ENCODE results near the gene APOLD1. TPM values are rescaled to one million over a fixed set of nuclear protein-coding genes. Genes with fewer than 3 reads are reported as not detected.

Gene APOLD1
- polyA plus RNA-seq, 3 donors from 2014 or later, result 0.34 TPM; not detected in 2

DNA sequence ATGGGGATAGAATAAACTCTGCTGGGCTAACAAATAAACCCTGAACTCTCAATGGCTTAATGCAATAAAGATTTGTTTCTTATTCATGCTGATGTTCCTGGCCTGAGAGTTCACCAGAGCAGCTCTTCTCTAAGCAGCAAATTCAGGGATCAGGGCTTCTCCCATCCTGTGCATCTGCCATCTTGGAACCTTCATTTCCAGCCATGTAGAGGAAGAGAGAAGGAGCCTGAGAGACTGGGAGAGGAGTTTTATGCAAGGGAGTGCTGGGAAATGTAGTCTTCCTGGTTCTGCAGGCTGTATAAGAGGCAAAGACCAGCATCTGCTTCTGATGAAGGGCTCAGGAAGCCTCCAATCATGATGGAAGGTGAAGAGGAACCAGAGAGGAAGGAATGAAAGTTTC lies 20.6 kb upstream of the APOLD1 start:
- peaks cover 0 to 3% (median 1%) of the 10 kb centered on the region in 6 donors for H3K9me3 Mint-ChIP-seq
- no peak for DNase-seq
- H3K27me3 Mint-ChIP-seq (ENCODE audit: low read depth in 3 of 3), result peaks cover 0 to 2% (median 0%) of the 10 kb centered on the region in 3 donors

DNA sequence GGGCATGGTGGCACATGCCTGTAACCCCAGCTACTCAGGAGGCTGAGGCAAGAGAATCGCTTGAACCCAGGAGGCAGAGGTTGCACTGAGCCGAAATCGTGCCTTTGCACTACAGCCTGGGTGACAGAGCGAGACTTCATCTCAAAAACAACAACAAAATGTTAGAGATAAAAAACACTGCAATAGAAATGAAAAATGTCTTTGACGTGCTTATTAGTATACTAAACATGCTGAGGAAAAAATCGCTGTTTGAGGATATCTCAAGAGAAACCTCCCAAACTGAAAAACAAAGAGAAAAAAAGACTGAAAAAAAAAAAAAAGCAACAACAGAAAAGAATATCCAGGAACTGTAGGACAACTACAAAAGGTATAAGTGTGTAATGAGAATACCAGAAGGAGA lies 15.2 kb upstream of the APOLD1 start:
- Mint-ChIP-seq H3K4me3 (no peak overlapping the region), H3K27me3 (ENCODE audit: low read depth in 3 of 3) (peaks cover 0 to 2% (median 1%) of the 10 kb centered on the region in 3 donors), H3K9me3 (peaks cover 2 to 12% (median 4%) of the 10 kb centered on the region in 6 donors), H3K4me1 (no peaks in the 10 kb centered on the region), H3K27ac (no peak overlapping the region), H3K36me3 (peaks cover 5 to 10% (median 6%) of the 10 kb centered on the region in 3 donors)
- no peak for DNase-seq

More for the DNA sequence above, 20.6 kb upstream of the APOLD1 start:
- Mint-ChIP-seq H3K27ac (peak overlapping the region in 1 of 6 donors; percentile 20), H3K36me3 (peaks cover 2 to 14% (median 6%) of the 10 kb centered on the region in 3 donors), H3K4me3 (no peak overlapping the region), H3K4me1 (peaks cover 1 to 5% of the 10 kb centered on the region in 2 donors)

DNA sequence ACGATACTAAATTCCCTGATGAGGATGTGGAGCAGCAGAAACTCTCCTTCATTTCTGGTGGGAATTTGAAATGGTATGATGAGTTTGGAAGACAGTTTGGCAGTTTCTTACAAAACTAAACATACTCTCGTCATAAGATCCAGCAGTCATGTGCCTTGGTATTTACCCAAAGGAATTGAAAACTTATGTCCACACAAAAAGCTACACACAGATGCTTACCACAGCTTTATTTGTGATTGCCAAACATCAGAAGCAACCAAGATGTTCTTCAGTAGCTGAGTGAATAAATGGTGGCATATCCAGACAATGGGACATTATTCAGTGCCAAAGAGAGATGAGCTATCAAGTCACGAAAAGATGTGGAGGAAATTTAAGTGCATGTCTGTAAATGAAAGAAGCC lies 10.7 kb upstream of the APOLD1 start:
- no peak for DNase-seq
- no peak overlapping the region for H3K27ac Mint-ChIP-seq
- peaks cover 0 to 1% (median 1%) of the 10 kb centered on the region in 3 donors for H3K27me3 Mint-ChIP-seq (ENCODE audit: low read depth in 3 of 3)
- H3K4me1 Mint-ChIP-seq, result no peaks in the 10 kb centered on the region
- no peak overlapping the region for H3K4me3 Mint-ChIP-seq
- H3K9me3 Mint-ChIP-seq, result peaks cover 2 to 9% (median 3%) of the 10 kb centered on the region in 6 donors
- H3K36me3 Mint-ChIP-seq, result peaks cover 0 to 5% (median 3%) of the 10 kb centered on the region in 3 donors

DNA sequence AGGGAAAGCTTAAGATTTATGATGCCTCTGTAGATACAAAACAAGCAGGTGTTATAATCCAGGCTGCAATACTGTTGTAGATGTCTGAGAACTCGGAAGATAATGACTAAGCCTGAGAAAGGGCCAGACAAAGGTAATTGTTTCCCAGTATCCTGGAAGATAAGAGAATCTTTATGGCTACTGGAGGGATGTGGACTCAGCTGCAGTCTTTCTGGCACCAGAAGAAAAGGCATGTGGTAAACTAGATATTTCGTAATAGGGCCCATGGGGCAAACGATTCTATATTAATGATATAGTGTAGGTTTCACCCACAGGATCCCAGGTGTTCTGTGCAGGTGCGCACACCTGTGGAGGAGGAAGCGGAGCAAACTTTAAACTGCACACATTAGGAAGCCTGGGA lies 9.2 kb upstream of the APOLD1 start:
- Mint-ChIP-seq H3K27me3 (ENCODE audit: low read depth in 3 of 3) (peaks cover 0 to 1% (median 1%) of the 10 kb centered on the region in 3 donors), H3K27ac (no peak overlapping the region), H3K4me3 (no peak overlapping the region), H3K9me3 (no peaks in the 10 kb centered on the region), H3K4me1 (no peaks in the 10 kb centered on the region), H3K36me3 (no peaks in the 10 kb centered on the region)
- DNase-seq, result no peak

DNA sequence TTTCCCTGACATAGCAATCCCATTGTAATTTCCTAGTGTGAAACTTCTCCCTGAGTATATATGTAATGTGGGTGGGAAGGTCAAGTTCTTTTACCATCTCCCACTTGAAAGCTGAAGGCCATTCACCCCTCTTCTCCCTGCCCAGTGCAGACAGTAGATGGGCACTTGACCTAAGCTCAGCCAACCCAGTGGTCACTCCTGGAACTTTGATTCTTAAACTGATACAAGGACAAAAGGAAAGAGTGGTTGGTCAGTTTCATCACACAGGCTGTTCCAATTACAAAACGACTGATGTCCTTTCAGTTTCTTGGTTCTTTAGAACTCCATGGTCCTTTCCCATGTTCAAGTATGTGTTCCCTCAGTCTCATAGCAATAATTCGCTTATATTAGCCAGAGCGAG lies 8.4 kb upstream of the APOLD1 start:
- Mint-ChIP-seq H3K27me3 (ENCODE audit: low read depth in 3 of 3) (peaks cover 0 to 1% (median 1%) of the 10 kb centered on the region in 3 donors), H3K9me3 (no peaks in the 10 kb centered on the region), H3K36me3 (no peaks in the 10 kb centered on the region), H3K4me3 (no peak overlapping the region), H3K27ac (no peak overlapping the region), H3K4me1 (no peaks in the 10 kb centered on the region)
- no peak for DNase-seq

DNA sequence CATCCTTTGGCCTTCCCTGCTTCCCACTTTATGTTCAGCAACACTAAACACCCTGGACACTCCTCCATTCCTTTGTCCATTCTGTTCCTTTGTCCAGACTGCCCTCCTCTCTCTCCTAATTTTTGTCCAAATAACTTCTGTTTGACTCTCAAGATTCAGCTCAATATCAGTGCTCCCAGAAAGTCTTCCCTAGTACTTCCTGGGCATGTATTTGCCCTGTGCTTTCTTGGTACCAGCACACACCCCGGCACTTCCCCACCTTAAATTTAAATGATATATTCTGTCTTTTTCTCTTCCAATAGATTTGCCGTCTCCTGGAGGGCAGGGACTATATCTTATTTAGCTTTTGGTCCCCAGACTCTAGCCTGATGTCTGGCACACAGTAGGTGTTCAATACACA lies 6.5 kb upstream of the APOLD1 start:
- DNase-seq, result no peak
- Mint-ChIP-seq H3K9me3 (no peaks in the 10 kb centered on the region), H3K4me3 (no peak overlapping the region), H3K27ac (no peak overlapping the region), H3K4me1 (no peaks in the 10 kb centered on the region), H3K27me3 (ENCODE audit: low read depth in 3 of 3) (peaks cover 0 to 1% (median 0%) of the 10 kb centered on the region in 3 donors), H3K36me3 (no peaks in the 10 kb centered on the region)

DNA sequence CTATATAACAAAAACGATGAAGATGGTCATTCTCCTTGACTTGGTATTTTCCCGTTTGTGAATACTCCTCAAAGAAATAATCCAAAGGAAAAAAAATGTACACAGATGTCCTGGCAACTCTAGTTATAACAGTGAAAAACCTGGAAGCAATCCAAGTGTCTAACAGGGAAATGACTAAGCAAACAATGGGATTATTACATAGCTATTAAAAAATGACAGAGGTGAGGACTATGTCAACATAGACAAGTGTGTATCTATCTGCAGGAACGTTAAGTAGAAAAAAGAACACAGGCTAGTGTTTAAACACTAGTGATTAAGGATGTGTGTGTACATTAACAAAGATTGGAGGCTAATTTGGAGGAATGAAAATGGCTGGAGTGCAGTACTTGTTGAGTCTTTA lies 5.9 kb upstream of the APOLD1 start:
- no peak for DNase-seq
- no peaks in the 10 kb centered on the region for H3K36me3 Mint-ChIP-seq
- H3K27ac Mint-ChIP-seq, result no peak overlapping the region
- H3K4me3 Mint-ChIP-seq, result no peak overlapping the region
- H3K9me3 Mint-ChIP-seq, result no peaks in the 10 kb centered on the region
- peaks cover 0 to 1% (median 0%) of the 10 kb centered on the region in 3 donors for H3K27me3 Mint-ChIP-seq (ENCODE audit: low read depth in 3 of 3)
- no peaks in the 10 kb centered on the region for H3K4me1 Mint-ChIP-seq

DNA sequence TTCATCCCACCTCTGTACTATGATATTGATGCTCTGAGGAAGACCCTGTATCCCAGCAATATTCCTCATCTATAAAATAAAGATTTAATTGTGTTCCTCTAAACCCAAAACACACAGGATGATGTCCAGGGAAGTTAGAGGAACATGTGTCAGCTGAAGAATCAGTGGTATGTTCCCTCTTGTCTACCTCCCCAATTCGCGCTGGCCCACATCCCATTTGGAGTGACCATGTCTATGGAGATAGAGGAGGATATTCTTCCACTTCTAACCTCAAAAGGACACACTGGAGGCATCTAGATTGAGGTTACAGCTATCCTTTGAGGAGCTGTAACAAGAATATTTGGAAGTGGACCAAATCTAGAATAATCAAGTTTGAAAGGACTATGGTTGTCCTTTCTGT lies 1.3 kb upstream of the APOLD1 start:
- H3K27ac Mint-ChIP-seq, result no peak overlapping the region
- H3K4me1 Mint-ChIP-seq, result peaks cover 21 to 27% of the 10 kb centered on the region in 2 donors
- no peaks in the 10 kb centered on the region for H3K36me3 Mint-ChIP-seq
- peaks cover 0 to 3% (median 0%) of the 10 kb centered on the region in 3 donors for H3K27me3 Mint-ChIP-seq (ENCODE audit: low read depth in 3 of 3)
- DNase-seq, result no peak
- no peaks in the 10 kb centered on the region for H3K9me3 Mint-ChIP-seq
- peak overlapping the region in 1 of 5 donors; percentile 17 for H3K4me3 Mint-ChIP-seq

DNA sequence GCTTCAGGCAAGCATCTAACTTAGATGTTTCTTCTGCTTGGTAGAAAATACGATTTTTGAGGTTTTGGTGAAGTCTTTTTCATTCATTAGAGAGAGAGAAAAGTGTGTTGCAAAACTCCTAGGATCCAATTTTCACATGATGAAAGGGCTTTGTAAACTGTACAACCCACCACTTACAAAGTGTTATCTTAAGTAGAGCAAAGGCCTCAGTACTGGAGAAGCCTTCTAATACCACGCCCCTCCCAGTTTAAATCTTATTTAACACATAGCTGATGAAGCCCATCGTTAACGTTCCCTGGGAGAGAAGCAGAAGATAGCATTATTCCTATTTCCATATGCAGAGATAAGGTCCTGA lies 869 bp downstream of the APOLD1 start:
- no peaks in the 10 kb centered on the region for H3K9me3 Mint-ChIP-seq
- peak overlapping the region in 5 of 6 donors; percentile 37 to 74 (median 60) for H3K27ac Mint-ChIP-seq
- H3K4me1 Mint-ChIP-seq, result peaks cover 21 to 27% of the 10 kb centered on the region in 2 donors
- peak overlapping the region; percentile 76 to 90 (median 82) for H3K4me3 Mint-ChIP-seq
- no peaks in the 10 kb centered on the region for H3K36me3 Mint-ChIP-seq
- no peak for DNase-seq
- peaks cover 0 to 3% (median 0%) of the 10 kb centered on the region in 3 donors for H3K27me3 Mint-ChIP-seq (ENCODE audit: low read depth in 3 of 3)

DNA sequence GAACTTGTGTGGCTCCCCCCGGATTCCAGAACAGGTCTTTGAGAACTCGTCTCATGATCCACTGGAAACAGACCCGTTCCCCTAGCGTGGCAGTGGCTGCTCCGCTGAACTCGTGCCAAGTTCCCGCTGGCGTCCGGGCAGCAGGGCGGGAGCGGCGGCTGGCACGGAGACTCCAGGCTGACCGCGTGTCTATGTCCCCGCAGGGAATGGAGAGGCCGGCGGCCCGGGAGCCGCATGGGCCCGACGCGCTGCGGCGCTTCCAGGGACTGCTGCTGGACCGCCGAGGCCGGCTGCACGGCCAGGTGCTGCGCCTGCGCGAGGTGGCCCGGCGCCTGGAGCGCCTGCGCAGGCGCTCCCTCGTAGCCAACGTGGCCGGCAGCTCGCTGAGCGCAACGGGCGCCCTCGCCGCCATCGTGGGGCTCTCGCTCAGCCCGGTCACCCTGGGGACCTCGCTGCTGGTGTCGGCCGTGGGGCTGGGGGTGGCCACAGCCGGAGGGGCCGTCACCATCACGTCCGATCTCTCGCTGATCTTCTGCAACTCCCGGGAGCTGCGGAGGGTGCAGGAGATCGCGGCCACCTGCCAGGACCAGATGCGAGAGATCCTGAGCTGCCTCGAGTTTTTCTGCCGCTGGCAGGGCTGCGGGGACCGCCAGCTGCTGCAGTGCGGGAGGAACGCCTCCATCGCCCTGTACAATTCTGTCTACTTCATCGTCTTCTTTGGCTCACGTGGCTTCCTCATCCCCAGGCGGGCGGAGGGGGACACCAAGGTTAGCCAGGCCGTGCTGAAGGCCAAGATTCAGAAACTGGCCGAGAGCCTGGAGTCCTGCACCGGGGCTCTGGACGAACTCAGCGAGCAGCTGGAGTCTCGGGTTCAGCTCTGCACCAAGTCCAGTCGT lies 1.5 kb downstream of the APOLD1 start:
- DNase-seq, result peak; percentile 74 to 81 (median 80)
- Mint-ChIP-seq H3K27ac (peak overlapping the region; percentile 51 to 94 (median 84)), H3K4me3 (peak overlapping the region; percentile 79 to 90 (median 87)), H3K27me3 (ENCODE audit: low read depth in 3 of 3) (peaks cover 0 to 3% (median 0%) of the 10 kb centered on the region in 3 donors), H3K36me3 (no peaks in the 10 kb centered on the region), H3K9me3 (no peaks in the 10 kb centered on the region), H3K4me1 (peaks cover 21 to 27% of the 10 kb centered on the region in 2 donors)

DNA sequence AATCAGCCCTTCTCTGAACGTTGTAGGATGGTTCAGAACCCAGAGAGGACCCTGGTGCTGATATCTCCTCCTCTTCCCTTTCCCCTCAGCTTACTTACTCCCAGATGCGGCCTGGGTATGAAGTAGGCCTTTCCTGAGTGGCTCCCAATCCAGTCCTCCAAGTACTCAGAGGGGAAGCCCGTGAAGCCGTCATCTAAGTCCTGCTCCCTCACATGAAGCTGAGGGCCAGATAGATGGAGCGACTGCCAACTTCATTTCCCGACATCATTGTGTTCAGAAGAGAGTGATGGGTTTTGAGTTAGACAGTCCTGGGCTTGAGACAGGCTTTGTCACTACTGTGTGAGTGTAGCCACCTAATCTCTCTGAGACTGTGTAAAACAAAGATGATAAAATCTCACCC lies 2.7 kb downstream of the APOLD1 start:
- H3K9me3 Mint-ChIP-seq, result no peaks in the 10 kb centered on the region
- peaks cover 21 to 27% of the 10 kb centered on the region in 2 donors for H3K4me1 Mint-ChIP-seq
- DNase-seq, result no peak
- H3K27me3 Mint-ChIP-seq (ENCODE audit: low read depth in 3 of 3), result peaks cover 0 to 3% (median 0%) of the 10 kb centered on the region in 3 donors
- no peaks in the 10 kb centered on the region for H3K36me3 Mint-ChIP-seq
- peak overlapping the region; percentile 70 to 90 (median 86) for H3K4me3 Mint-ChIP-seq
- peak overlapping the region in 2 of 6 donors; percentile 75 to 85 for H3K27ac Mint-ChIP-seq

DNA sequence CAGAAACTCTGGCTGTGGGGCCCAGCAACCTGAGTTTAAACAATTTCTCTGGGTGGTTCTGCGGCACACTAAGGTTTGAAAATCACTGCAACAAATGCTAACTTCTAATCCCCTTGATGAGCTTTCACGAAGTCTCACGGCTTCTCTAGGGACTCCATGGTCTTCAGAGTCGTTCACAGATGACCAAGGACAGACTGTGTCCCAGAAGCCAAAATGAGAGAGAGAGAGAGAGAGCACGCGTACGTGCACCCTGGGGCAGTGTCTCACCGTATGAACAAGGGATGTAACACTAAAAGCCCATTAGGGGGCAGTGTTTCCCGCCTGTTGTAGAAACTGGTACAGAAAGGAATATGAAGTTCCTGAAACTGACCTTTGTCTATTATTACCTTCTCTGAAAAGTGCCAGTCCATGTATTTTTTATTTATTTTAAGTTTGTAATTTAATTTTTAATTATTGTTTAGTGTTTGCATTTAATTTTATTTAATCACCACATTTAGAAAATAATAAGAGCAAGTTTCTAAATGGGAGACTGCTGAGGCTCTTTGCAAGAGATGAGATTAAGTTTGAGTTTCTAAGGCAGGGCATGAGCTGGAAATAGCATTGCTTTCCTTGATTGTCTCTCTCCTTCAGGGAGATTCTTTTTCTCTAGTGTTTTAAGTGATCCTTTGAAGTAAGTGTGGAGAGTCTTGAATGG lies 3.4 kb downstream of the APOLD1 start:
- peak overlapping the region; percentile 74 to 90 (median 85) for H3K4me3 Mint-ChIP-seq
- peak overlapping the region; percentile 49 to 95 (median 74) for H3K27ac Mint-ChIP-seq
- H3K36me3 Mint-ChIP-seq, result no peaks in the 10 kb centered on the region
- no peaks in the 10 kb centered on the region for H3K9me3 Mint-ChIP-seq
- peak; percentile 58 to 69 (median 62) for DNase-seq
- peaks cover 0 to 3% (median 0%) of the 10 kb centered on the region in 3 donors for H3K27me3 Mint-ChIP-seq (ENCODE audit: low read depth in 3 of 3)
- H3K4me1 Mint-ChIP-seq, result peaks cover 21 to 27% of the 10 kb centered on the region in 2 donors

DNA sequence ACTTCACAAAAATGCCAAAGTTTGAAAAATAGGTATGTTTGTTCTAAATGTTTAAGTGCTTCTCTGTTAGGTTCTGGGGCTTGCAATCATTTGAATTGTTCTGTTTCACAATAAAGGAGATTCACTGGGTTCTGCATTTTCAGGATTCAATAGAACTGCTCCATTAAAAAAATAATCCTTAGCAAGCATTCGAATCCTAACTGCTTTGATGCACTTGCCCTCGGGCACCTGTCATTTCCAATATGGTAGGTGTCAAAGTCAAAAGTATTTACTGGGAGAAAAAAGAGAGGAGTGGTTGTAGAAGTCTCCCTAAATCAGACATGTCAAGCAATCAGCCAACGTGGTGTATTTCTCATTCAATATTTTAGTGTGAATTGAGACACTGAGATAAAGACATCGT lies 5.5 kb downstream of the APOLD1 start:
- peaks cover 0 to 5% (median 0%) of the 10 kb centered on the region in 3 donors for H3K36me3 Mint-ChIP-seq
- no peak overlapping the region for H3K27ac Mint-ChIP-seq
- peaks cover 0 to 3% (median 2%) of the 10 kb centered on the region in 3 donors for H3K27me3 Mint-ChIP-seq (ENCODE audit: low read depth in 3 of 3)
- no peak for DNase-seq
- H3K4me1 Mint-ChIP-seq, result peaks cover 19 to 24% of the 10 kb centered on the region in 2 donors
- no peaks in the 10 kb centered on the region for H3K9me3 Mint-ChIP-seq
- no peak overlapping the region for H3K4me3 Mint-ChIP-seq

All from immature natural killer cell (primary cell).